ENCODE measurements around the gene DNAJC4. TPM values are rescaled to one million over a fixed set of nuclear protein-coding genes. Genes with fewer than 3 reads are reported as not detected.

Gene DNAJC4
- total RNA-seq, 1 experiment from 2014 or later = 24.2 TPM

DNA sequence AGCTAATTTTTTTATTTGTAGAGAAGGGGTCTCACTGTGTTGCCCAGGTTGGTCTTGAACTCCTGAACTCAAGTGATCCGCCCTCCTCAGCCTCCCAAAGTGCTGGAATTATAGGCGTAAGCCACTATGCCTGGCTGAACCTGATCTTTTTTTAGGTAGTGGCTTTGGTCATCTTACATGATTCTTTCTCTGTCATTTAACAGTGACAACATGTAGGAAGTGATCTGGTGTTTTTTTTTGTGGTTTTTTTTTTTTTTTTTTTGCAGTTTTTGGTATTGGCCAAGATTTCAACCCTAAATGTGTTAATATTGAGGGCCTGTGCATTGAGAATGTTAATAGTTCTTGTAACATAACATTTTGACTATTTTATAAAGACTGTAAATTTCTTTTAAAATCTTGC lies 31.8 kb upstream of the DNAJC4 start:
- no peak overlapping the region for H3K18ac ChIP-seq (ENCODE audit: insufficient read length, low read depth, low read length)
- H3K4me1 ChIP-seq (ENCODE audit: insufficient read depth, low read length) = no peaks in the 10 kb centered on the region
- TF ChIP-seq, protein P1, sequence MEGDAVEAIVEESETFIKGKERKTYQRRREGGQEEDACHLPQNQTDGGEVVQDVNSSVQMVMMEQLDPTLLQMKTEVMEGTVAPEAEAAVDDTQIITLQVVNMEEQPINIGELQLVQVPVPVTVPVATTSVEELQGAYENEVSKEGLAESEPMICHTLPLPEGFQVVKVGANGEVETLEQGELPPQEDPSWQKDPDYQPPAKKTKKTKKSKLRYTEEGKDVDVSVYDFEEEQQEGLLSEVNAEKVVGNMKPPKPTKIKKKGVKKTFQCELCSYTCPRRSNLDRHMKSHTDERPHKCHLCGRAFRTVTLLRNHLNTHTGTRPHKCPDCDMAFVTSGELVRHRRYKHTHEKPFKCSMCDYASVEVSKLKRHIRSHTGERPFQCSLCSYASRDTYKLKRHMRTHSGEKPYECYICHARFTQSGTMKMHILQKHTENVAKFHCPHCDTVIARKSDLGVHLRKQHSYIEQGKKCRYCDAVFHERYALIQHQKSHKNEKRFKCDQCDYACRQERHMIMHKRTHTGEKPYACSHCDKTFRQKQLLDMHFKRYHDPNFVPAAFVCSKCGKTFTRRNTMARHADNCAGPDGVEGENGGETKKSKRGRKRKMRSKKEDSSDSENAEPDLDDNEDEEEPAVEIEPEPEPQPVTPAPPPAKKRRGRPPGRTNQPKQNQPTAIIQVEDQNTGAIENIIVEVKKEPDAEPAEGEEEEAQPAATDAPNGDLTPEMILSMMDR (conservative IDR thresholded peaks at IDR 0.05) = no peak
- no peak overlapping the region for H3K27ac ChIP-seq (ENCODE audit: insufficient read length, low read depth, low read length)
- H3K4me1 Mint-ChIP-seq = peaks cover 4% of the 10 kb centered on the region in 2 experiments; a peak in 3 of 4 replicates
- no peaks in the 10 kb centered on the region for H3K79me1 ChIP-seq (ENCODE audit: insufficient read depth, low read depth, low read length, poor library complexity, severe bottlenecking)
- no peak overlapping the region for H4K8ac ChIP-seq (replicated peaks; ENCODE audit: insufficient read length, low read depth, low read length)
- H3K56ac ChIP-seq (ENCODE audit: insufficient read length, low read depth, low read length) = no peak overlapping the region
- no peak overlapping the region for H3T11ph ChIP-seq (ENCODE audit: low read length)
- no peaks in the 10 kb centered on the region for H3K27me3 Mint-ChIP-seq (ENCODE audit: low read depth)
- peaks cover 3% of the 10 kb centered on the region for H4K20me1 ChIP-seq (ENCODE audit: control insufficient read depth, insufficient read depth, insufficient read length)
- no peak overlapping the region for H2BK20ac ChIP-seq (ENCODE audit: low read depth, low read length, poor library complexity, severe bottlenecking)
- H3K36me3 Mint-ChIP-seq (ENCODE audit: insufficient read depth in 1 of 3, low read depth in 3 of 3) = peaks cover 71 to 96% (median 96%) of the 10 kb centered on the region in 3 experiments; a peak in 6 of 7 replicates
- no peak for DNase-seq
- H4K5ac ChIP-seq (ENCODE audit: insufficient read length, low read depth, low read length) = no peak overlapping the region
- H2BK120ac ChIP-seq (ENCODE audit: low read depth, low read length, poor library complexity, severe bottlenecking) = no peak overlapping the region
- no peak overlapping the region for H3K23ac ChIP-seq (ENCODE audit: insufficient read length, low read depth, low read length)
- no CpG with 5 or more reads among the region's 2 CpGs for WGBS (ENCODE audit: extremely low coverage, insufficient read length, low lambda C conversion rate)
- H2BK15ac ChIP-seq (ENCODE audit: low read depth, low read length) = no peak overlapping the region
- no peak overlapping the region for H3K4me3 Mint-ChIP-seq
- no peaks in the 10 kb centered on the region for H3K9me3 ChIP-seq (ENCODE audit: control insufficient read depth, low read depth, low read length)
- H3K23me2 ChIP-seq (ENCODE audit: insufficient read length, low read depth, low read length, poor library complexity, severe bottlenecking) = no peaks in the 10 kb centered on the region
- H3K9ac ChIP-seq (ENCODE audit: extremely low read depth, insufficient read length, low read length) = no peak overlapping the region
- no peak overlapping the region for H3K14ac ChIP-seq (ENCODE audit: insufficient read depth, low read length)
- no peaks in the 10 kb centered on the region for H3K27me3 ChIP-seq (ENCODE audit: insufficient read depth, low read length)
- H2AK5ac ChIP-seq (ENCODE audit: insufficient read length, low read length) = no peak overlapping the region
- no peak overlapping the region for H3K4ac ChIP-seq (ENCODE audit: low read depth, low read length)
- no peak overlapping the region for H2BK12ac ChIP-seq (ENCODE audit: insufficient read length, low read depth, low read length)
- H2BK5ac ChIP-seq (ENCODE audit: insufficient read length, low read length) = no peak overlapping the region
- no peak overlapping the region for H3K4me2 ChIP-seq (ENCODE audit: insufficient read depth, insufficient read length, low read length)
- no peak overlapping the region for H3K27ac Mint-ChIP-seq
- H3K9me3 Mint-ChIP-seq = no peaks in the 10 kb centered on the region
- no peak overlapping the region for H2AFZ ChIP-seq (ENCODE audit: low read length)
- no peaks in the 10 kb centered on the region for H3K79me2 ChIP-seq (ENCODE audit: insufficient read depth, low read length)
- H4K91ac ChIP-seq (ENCODE audit: insufficient read length, low read depth, low read length) = no peak overlapping the region

All from H9 (cell line).